IMR-90 (cell line): ENCODE data around the gene TNN. TPM values are rescaled to one million over a fixed set of nuclear protein-coding genes. Genes with fewer than 3 reads are reported as not detected.

ENCODE experiments used
- ATAC-seq: fragments of 200-7000 bp; cut with Tn5 transposase; 2 replicates; pipeline ENCODE4 v1.9.1; 2020; ENCODE audit warnings: low read depth, mild to moderate bottlenecking, moderate library complexity
- BruUV-seq: library from RNA; stranded (reverse); fragments of 400-500 nt; replicated peaks from 2 replicates; lab custom pipeline; 2021; lab: Mats Ljungman, UMichigan
- CTCF ChIA-PET: fragments of 300-600 bp; formaldehyde crosslinking; extraction: SDS; loops from one replicate; lab custom pipeline; 2021; ENCODE audit warnings: antibody characterized with exemption; lab: Yijun Ruan, JAX
- POLR2A ChIA-PET: fragments of 300-600 bp; sonication (Branson Sonifier 250); formaldehyde crosslinking; loops from one replicate; lab custom pipeline; 2022; ENCODE audit warnings: antibody characterized with exemption; ENCODE audit not compliant: unreplicated experiment; lab: Charles Lee
- DNase-seq: peaks from one replicate; pipeline ENCODE4 v3.0.0; 2013
- H2AFZ ChIP-seq: replicated peaks from 2 replicates; pipeline ENCODE3; 2013; ENCODE audit warnings: low read length, mild to moderate bottlenecking; ENCODE audit not compliant: poor library complexity
- H2AK5ac ChIP-seq: 2 replicates; pipeline ENCODE4 v1.6.1; 2013; ENCODE audit warnings: low read depth, low read length, inconsistent platforms
- H2AK9ac ChIP-seq: replicated peaks from 2 replicates; pipeline ENCODE3; 2013; ENCODE audit warnings: mild to moderate bottlenecking, low read depth, low read length, moderate library complexity; ENCODE audit not compliant: poor library complexity
- H2BK120ac ChIP-seq: 2 replicates; pipeline ENCODE4 v1.6.1; 2013; ENCODE audit warnings: low read depth, low read length, inconsistent platforms
- H2BK15ac ChIP-seq: 3 replicates; pipeline ENCODE4 v1.6.1; 2013; ENCODE audit warnings: low read depth, low read length, inconsistent platforms
- H2BK20ac ChIP-seq: 2 replicates; pipeline ENCODE4 v1.6.1; 2013; ENCODE audit warnings: low read depth, mild to moderate bottlenecking, inconsistent platforms, low read length, moderate library complexity
- H2BK5ac ChIP-seq: 2 replicates; pipeline ENCODE4 v1.6.1; 2013; ENCODE audit warnings: mild to moderate bottlenecking, low read depth, low read length, inconsistent platforms; ENCODE audit not compliant: poor library complexity, severe bottlenecking
- H3K14ac ChIP-seq: replicated peaks from 2 replicates; pipeline ENCODE4 v1.6.1; 2013; ENCODE audit warnings: low read depth, low read length, inconsistent platforms
- H3K18ac ChIP-seq: 2 replicates; pipeline ENCODE4 v1.6.1; 2013; ENCODE audit warnings: low read depth, low read length, control low read depth
- H3K23ac ChIP-seq: 2 replicates; pipeline ENCODE4 v1.6.1; 2013; ENCODE audit warnings: low read depth, low read length, inconsistent platforms
- H3K27ac ChIP-seq: 2 replicates; pipeline ENCODE4 v1.5.1; 2013; ENCODE audit warnings: mild to moderate bottlenecking, control low read depth, low read length; ENCODE audit not compliant: insufficient read depth
- H3K27me3 ChIP-seq: 2 replicates; pipeline ENCODE4 v1.6.1; 2013; ENCODE audit warnings: low read length; ENCODE audit not compliant: control insufficient read depth, insufficient read depth
- H3K36me3 ChIP-seq: 2 replicates; pipeline ENCODE4 v1.6.1; 2013; ENCODE audit warnings: low read length, mixed read lengths; ENCODE audit not compliant: control insufficient read depth, insufficient read depth
- H3K4ac ChIP-seq: 2 replicates; pipeline ENCODE4 v1.6.1; 2013; ENCODE audit warnings: low read depth, low read length, inconsistent platforms
- H3K4me1 ChIP-seq: 2 replicates; pipeline ENCODE4 v1.6.1; 2013; ENCODE audit warnings: low read length, mixed read lengths; ENCODE audit not compliant: control insufficient read depth, insufficient read depth
- H3K4me2 ChIP-seq: 2 replicates; pipeline ENCODE4 v1.6.1; 2013; ENCODE audit warnings: low read depth, mild to moderate bottlenecking, control low read depth, low read length, moderate library complexity
- H3K4me3 ChIP-seq: 2 replicates; pipeline ENCODE4 v1.5.1; 2013; ENCODE audit warnings: low read depth, mild to moderate bottlenecking, control low read depth, low read length, moderate library complexity; ENCODE audit not compliant: insufficient read depth
- H3K56ac ChIP-seq: 2 replicates; pipeline ENCODE4 v1.6.1; 2013; ENCODE audit warnings: low read length, inconsistent platforms; ENCODE audit not compliant: insufficient read depth; ENCODE audit errors: extremely low read depth
- H3K79me1 ChIP-seq, 2 experiments: 2 replicates each; pipeline ENCODE4 v1.6.1; 2013; ENCODE audit warnings: low read length in 2 of 2, inconsistent platforms in 1 of 2, low read depth in 1 of 2
- H3K9ac ChIP-seq: 2 replicates; pipeline ENCODE4 v1.6.1; 2013; ENCODE audit warnings: low read depth, low read length, control low read depth
- H3K9me1 ChIP-seq: 2 replicates; pipeline ENCODE4 v1.6.1; 2013; ENCODE audit warnings: low read length, inconsistent platforms; ENCODE audit not compliant: insufficient read depth
- H3K9me3 ChIP-seq: 2 replicates; pipeline ENCODE4 v1.6.1; 2013; ENCODE audit warnings: low read length; ENCODE audit not compliant: control insufficient read depth, insufficient read depth
- H4K20me1 ChIP-seq: 2 replicates; pipeline ENCODE4 v1.6.1; 2013; ENCODE audit warnings: low read length, inconsistent platforms; ENCODE audit not compliant: insufficient read depth
- H4K5ac ChIP-seq: 2 replicates; pipeline ENCODE4 v1.6.1; 2013; ENCODE audit warnings: mild to moderate bottlenecking, low read depth, low read length, control low read depth
- H4K8ac ChIP-seq, 2 experiments: 2 replicates each; pipeline ENCODE4 v1.6.1; 2013; ENCODE audit warnings: low read depth in 2 of 2, low read length in 2 of 2, control low read depth in 1 of 2, inconsistent platforms in 1 of 2
- H4K91ac ChIP-seq: 2 replicates; pipeline ENCODE4 v1.6.1; 2013; ENCODE audit warnings: low read depth, low read length, inconsistent platforms; ENCODE audit not compliant: insufficient read depth
- CEBPB ChIP-seq: IDR thresholded peaks from 2 replicates; pipeline ENCODE4 v1.6.1; 2012; ENCODE audit warnings: low read depth, low read length, improper control_type of control experiment
- CHD1 ChIP-seq: IDR thresholded peaks from 2 replicates; pipeline ENCODE4 v1.6.1; 2012; ENCODE audit warnings: low read depth, low read length, improper control_type of control experiment
- FOS ChIP-seq: fragments of 150-350 bp; IDR thresholded peaks from 2 replicates; pipeline ENCODE4 v1.6.1; 2016; ENCODE audit warnings: low read depth, low read length
- MAZ ChIP-seq: IDR thresholded peaks from 2 replicates; pipeline ENCODE4 v1.6.1; 2012; ENCODE audit warnings: low read depth, mild to moderate bottlenecking, low read length, improper control_type of control experiment, moderate library complexity, borderline replicate concordance
- MXI1 ChIP-seq: IDR thresholded peaks from 2 replicates; pipeline ENCODE4 v1.6.1; 2012; ENCODE audit warnings: low read depth, mild to moderate bottlenecking, low read length, moderate library complexity, borderline replicate concordance
- NFE2L2 ChIP-seq: fragments of 150-350 bp; IDR thresholded peaks from 2 replicates; pipeline ENCODE4 v1.6.1; 2016; ENCODE audit warnings: low read depth, mild to moderate bottlenecking, low read length
- RAD21 ChIP-seq: IDR thresholded peaks from 2 replicates; pipeline ENCODE4 v1.6.1; 2012; ENCODE audit warnings: low read length, improper control_type of control experiment
- RCOR1 ChIP-seq: IDR thresholded peaks from 2 replicates; pipeline ENCODE4 v1.6.1; 2012; ENCODE audit warnings: mild to moderate bottlenecking, low read length, improper control_type of control experiment; ENCODE audit not compliant: insufficient replicate concordance
- RFX5 ChIP-seq: IDR thresholded peaks from 2 replicates; pipeline ENCODE4 v1.8.0; 2012; ENCODE audit warnings: low read depth, mild to moderate bottlenecking, low read length, moderate library complexity
- dilution Hi-C: fragments of 300-500 bp; cut with HindIII; formaldehyde crosslinking; loops from one replicate; pipeline ENCODE4 v1.14.3; 2018; ENCODE audit warnings: low sequenced_read_pairs; ENCODE audit not compliant: unreplicated experiment
- in situ Hi-C: fragments of 300-500 bp; cut with MboI; formaldehyde crosslinking; loops from 3 replicates; pipeline ENCODE4 v1.14.3; 2019; ENCODE audit warnings: low sequenced_read_pairs, inconsistent platforms, mixed read lengths
- intact Hi-C: fragments of 100-400 bp; cut with micrococcal nuclease; formaldehyde crosslinking; loops from 2 replicates; pipeline ENCODE4 v1.10.0; 2022
- polyA plus RNA-seq, 3 experiments: library from polyadenylated mRNA; depleted of rRNA; stranded (reverse); fragments of >200 nt; gene quantifications; 2 replicates each; pipeline ENCODE4 v1.2.3, GENCODE V29; 2012; ENCODE audit warnings: low replicate concordance in 1 of 3
- total RNA-seq: library from RNA; depleted of rRNA; stranded (reverse); fragments of >200 nt; gene quantifications from 2 replicates; pipeline ENCODE4 v1.2.3, GENCODE V29; 2012
- TF ChIP-seq, protein P1 (sequence below): conservative IDR thresholded peaks from 2 replicates; pipeline ENCODE4 v1.5.1; 2012; ENCODE audit warnings: mild to moderate bottlenecking, low read depth, low read length, improper control_type of control experiment
- TF ChIP-seq, protein P2 (sequence below): fragments of 150-350 bp; IDR thresholded peaks from 2 replicates; pipeline ENCODE4 v1.6.1; 2016; ENCODE audit warnings: low read depth, mild to moderate bottlenecking, low read length, moderate library complexity, borderline replicate concordance

The TNN gene
- total and polyA plus RNA-seq, 2 of the 4 experiments (the other 2 are of a cell fraction) = not detected

DNA sequence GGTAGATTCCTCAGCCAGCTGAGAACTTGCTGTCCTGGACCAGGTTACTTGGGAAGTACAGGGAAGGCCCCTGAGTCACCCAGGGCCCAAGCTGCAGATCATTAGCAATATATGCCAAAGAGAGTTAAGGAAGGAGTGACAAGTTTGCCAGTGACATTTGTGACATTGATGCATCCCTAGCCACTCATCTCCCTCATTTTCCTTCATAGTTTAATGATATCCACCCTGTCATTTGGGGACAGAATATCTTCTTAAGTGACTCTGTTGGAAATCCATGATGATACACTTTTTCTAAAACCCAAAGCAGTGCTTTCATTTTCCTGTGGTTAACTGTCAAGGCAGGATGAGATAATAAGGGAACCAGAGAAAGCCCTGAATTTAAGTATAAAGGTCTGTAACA is 3.2 kb downstream of the TNN start:
- Histone ChIP-seq H4K8ac (no peak overlapping the region), H2BK15ac (no peak overlapping the region), H2AFZ (no peak overlapping the region), H3K18ac (no peak overlapping the region), H3K27ac (no peak overlapping the region), H3K56ac (no peak overlapping the region), H3K27me3 (peaks cover 8% of the 10 kb centered on the region), H4K91ac (no peak overlapping the region), H4K20me1 (no peaks in the 10 kb centered on the region), H4K5ac (no peak overlapping the region), H2BK20ac (no peak overlapping the region), H3K9ac (no peak overlapping the region), H3K9me3 (no peaks in the 10 kb centered on the region), H3K4me2 (no peak overlapping the region), H2AK9ac (no peak overlapping the region), H3K79me1 (no peaks in the 10 kb centered on the region), H3K4ac (no peak overlapping the region), H3K4me1 (no peaks in the 10 kb centered on the region), H3K23ac (no peak overlapping the region), H3K36me3 (no peaks in the 10 kb centered on the region), H2BK5ac (no peak overlapping the region), H3K4me3 (no peak overlapping the region), H2BK120ac (no peak overlapping the region), H3K14ac (no peak overlapping the region), H3K9me1 (no peaks in the 10 kb centered on the region), H2AK5ac (no peak overlapping the region)
- ATAC-seq (no peak), DNase-seq (no peak)
- ChIA-PET CTCF (no interaction called here), POLR2A (no interaction called here)
- in situ Hi-C loops (no loop called here), intact Hi-C loops (no loop called here), dilution Hi-C loops (no loop called here)
- no TSS peak for BruUV-seq
- TF ChIP-seq RFX5 (no peak), NFE2L2 (no peak), MXI1 (no peak), CHD1 (no peak), MAZ (no peak), FOS (no peak), CEBPB (no peak), RAD21 (no peak), RCOR1 (no peak)
- TF ChIP-seq, protein P1, sequence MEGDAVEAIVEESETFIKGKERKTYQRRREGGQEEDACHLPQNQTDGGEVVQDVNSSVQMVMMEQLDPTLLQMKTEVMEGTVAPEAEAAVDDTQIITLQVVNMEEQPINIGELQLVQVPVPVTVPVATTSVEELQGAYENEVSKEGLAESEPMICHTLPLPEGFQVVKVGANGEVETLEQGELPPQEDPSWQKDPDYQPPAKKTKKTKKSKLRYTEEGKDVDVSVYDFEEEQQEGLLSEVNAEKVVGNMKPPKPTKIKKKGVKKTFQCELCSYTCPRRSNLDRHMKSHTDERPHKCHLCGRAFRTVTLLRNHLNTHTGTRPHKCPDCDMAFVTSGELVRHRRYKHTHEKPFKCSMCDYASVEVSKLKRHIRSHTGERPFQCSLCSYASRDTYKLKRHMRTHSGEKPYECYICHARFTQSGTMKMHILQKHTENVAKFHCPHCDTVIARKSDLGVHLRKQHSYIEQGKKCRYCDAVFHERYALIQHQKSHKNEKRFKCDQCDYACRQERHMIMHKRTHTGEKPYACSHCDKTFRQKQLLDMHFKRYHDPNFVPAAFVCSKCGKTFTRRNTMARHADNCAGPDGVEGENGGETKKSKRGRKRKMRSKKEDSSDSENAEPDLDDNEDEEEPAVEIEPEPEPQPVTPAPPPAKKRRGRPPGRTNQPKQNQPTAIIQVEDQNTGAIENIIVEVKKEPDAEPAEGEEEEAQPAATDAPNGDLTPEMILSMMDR = no peak
- TF ChIP-seq, protein P2, sequence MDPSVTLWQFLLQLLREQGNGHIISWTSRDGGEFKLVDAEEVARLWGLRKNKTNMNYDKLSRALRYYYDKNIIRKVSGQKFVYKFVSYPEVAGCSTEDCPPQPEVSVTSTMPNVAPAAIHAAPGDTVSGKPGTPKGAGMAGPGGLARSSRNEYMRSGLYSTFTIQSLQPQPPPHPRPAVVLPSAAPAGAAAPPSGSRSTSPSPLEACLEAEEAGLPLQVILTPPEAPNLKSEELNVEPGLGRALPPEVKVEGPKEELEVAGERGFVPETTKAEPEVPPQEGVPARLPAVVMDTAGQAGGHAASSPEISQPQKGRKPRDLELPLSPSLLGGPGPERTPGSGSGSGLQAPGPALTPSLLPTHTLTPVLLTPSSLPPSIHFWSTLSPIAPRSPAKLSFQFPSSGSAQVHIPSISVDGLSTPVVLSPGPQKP = no peak
